Psoas muscle (tissue), 8 donors: ENCODE data around the gene RPL18A. TPM values are rescaled to one million over a fixed set of nuclear protein-coding genes. Genes with fewer than 3 reads are reported as not detected.

Source experiments
- ATAC-seq, 4 donors: fragments of 200-7000 bp; cut with Tn5 transposase; one replicate each; pipeline ENCODE4 v1.9.1; 2020; ENCODE audit warnings: moderate library complexity in 3 of 4, mild to moderate bottlenecking in 2 of 4
- DNase-seq, 2 donors: peaks; one replicate each; pipeline ENCODE4 v3.0.0-alpha.2; 2020
- H3K27ac ChIP-seq: fragments of 200-600 bp; one replicate; pipeline ENCODE4 v1.8.0; 2022
- H3K27me3 ChIP-seq, 3 donors: fragments of 200-600 bp in 1 of 3; one replicate each; pipeline versions ENCODE4 v1.6.1 to v1.8.0; 2013 to 2022; ENCODE audit warnings: low read length in 2 of 3, mild to moderate bottlenecking in 2 of 3, moderate library complexity in 1 of 3; ENCODE audit not compliant: insufficient read depth in 3 of 3
- H3K36me3 ChIP-seq, 2 donors: fragments of 200-600 bp in 1 of 2; one replicate each; pipeline versions ENCODE4 v1.6.1 to v1.8.0; 2013 to 2022; ENCODE audit warnings: low read depth in 1 of 2, mild to moderate bottlenecking in 1 of 2, moderate library complexity in 1 of 2; ENCODE audit not compliant: insufficient read depth in 1 of 2
- H3K4me1 ChIP-seq: fragments of 200-600 bp; one replicate; pipeline ENCODE4 v1.8.0; 2022
- H3K4me3 ChIP-seq: fragments of 200-600 bp; one replicate; pipeline ENCODE4 v1.8.0; 2022; ENCODE audit warnings: mild to moderate bottlenecking
- H3K9me3 ChIP-seq: fragments of 200-600 bp; one replicate; pipeline ENCODE4 v1.8.0; 2022
- CTCF ChIP-seq: fragments of 200-600 bp; IDR thresholded peaks from one replicate; pipeline ENCODE4 v1.8.0; 2022; ENCODE audit warnings: antibody characterized with exemption
- WGBS, 3 donors: extraction: QIAGEN DNeasy Blood & Tissue Kit; methylation state at CpG; one replicate each; pipeline versions ENCODE4 v1.1.6 to v1.1.7; 2013; 5-methylcytosine and 5-hydroxymethylcytosine counted together
- intact Hi-C, 2 donors: fragments of 100-400 bp; cut with DNase I; formaldehyde crosslinking; loops; one replicate each; pipeline versions ENCODE4 v1.11.0 to v1.14.2; 2022
- long read RNA-seq, 2 donors: library from polyadenylated mRNA; unstranded; transcript quantifications; one replicate each; pipeline ENCODE4 v2.0.0, GENCODE V29; 2021
- polyA plus RNA-seq, 3 donors: library from polyadenylated mRNA; stranded (reverse); fragments of 200-250 nt; gene quantifications; one replicate each; pipeline ENCODE4 v1.2.3, GENCODE V29; 2013
- total RNA-seq, 4 donors: library from RNA; stranded (reverse); fragmentation: NEBNext Ultra II Directional in 2 of 4; extraction: Animal tissue kit (Norgen Biotek cat#: 25700) in 2 of 4; gene quantifications; one replicate each; pipeline versions ENCODE4 v1.2.1 to v1.2.4, GENCODE V29; 2021 to 2023
- donor health status: healthy with polysubstance abuse.
- donor health status: DM: no; HTN: no; CAD: no; lungs with moderate emphysema.
- donor health status: Bipolar disorder and iron deficiency.
- donor health status: healthy.
- donor health status: DM: yes; HTN: yes; CAD: no.
- donor health status: DM: no; HTN: no; CAD: no.
- donor health status: DM: no; HTN: no; CAD: no.
- donor health status: DM: yes; HTN: yes; CAD: no.

Gene RPL18A
- total RNA-seq (1,000 to 10,000 TPM; 1,164 to 1,735 (median 1,510) TPM), polyA plus RNA-seq (1,000 to 10,000 TPM; 2,246 to 3,046 (median 2,399) TPM)
- long read RNA-seq, donor 1, transcript RPL18A-203 (4 exons, 1,084 nt) = minor isoform, 18 of 493 reads
- long read RNA-seq, donor 1, transcript RPL18A-201 (5 exons, 665 nt) = major isoform, 466 of 493 reads
- long read RNA-seq, donor 1, partial matches to known transcripts = 8 of 493 reads
- long read RNA-seq, donor 1, other reads (novel, unspliced or antisense) = 0 of 493 reads
- long read RNA-seq, donor 2, transcript RPL18A-201 (5 exons, 665 nt) = major isoform, 6 of 15 reads
- long read RNA-seq, donor 2, partial matches to known transcripts = 2 of 15 reads
- long read RNA-seq, donor 2, other reads (novel, unspliced or antisense) = 4 of 15 reads

GRCh38 chr19:17859533-17860330, at the start of gene RPL18A:
Gene RPL18A (plus strand): TSS chr19:17859910. CDS start chr19:17859957, 47 bp downstream.
- TF ChIP-seq CTCF = peak; percentile 71
- intact Hi-C loops = loop anchor here (1.0 to 10.0 kb wide), 4 partner anchors 73 to 205 kb away; partner anchors contain the start of gene CCDC124 (in 1 of the 2)

GRCh38 chr19:17811103-17811502, 48.6 kb upstream of the RPL18A start:
- WGBS, 3 donors = 91 to 98% (median 93%) methylated on average over 2 of the region's 2 CpGs
- Histone ChIP-seq H3K27ac (no peak overlapping the region), H3K9me3 (no peaks in the 10 kb centered on the region), H3K36me3 (no peaks in the 10 kb centered on the region), H3K27me3 (peaks cover 0 to 8% (median 6%) of the 10 kb centered on the region in 3 donors), H3K4me3 (no peak overlapping the region), H3K4me1 (no peaks in the 10 kb centered on the region)
- intact Hi-C loops = no loop called here
- ATAC-seq (no peak), DNase-seq (no peak)
- no peak for TF ChIP-seq CTCF

More at GRCh38 chr19:17859533-17860330, at the start of gene RPL18A:
- Histone ChIP-seq H3K4me1 (peaks cover 29% of the 10 kb centered on the region), H3K36me3 (peaks cover 14 to 41% of the 10 kb centered on the region in 2 donors), H3K27ac (peak within 1 kb of the TSS; percentile 99), H3K4me3 (peak within 1 kb of the TSS; percentile 98), H3K9me3 (no peaks in the 10 kb centered on the region), H3K27me3 (no peaks in the 10 kb centered on the region)
- WGBS, 3 donors = 0% methylated on average over 71 to 80 of the region's 80 CpGs
- DNase-seq (peak; percentile 98 to 99), ATAC-seq (peak; percentile 90 to 94 (median 92))

GRCh38 chr19:17811681-17812080, 48.0 kb upstream of the RPL18A start:
- Histone ChIP-seq H3K4me1 (no peaks in the 10 kb centered on the region), H3K9me3 (no peaks in the 10 kb centered on the region), H3K27me3 (peaks cover 0 to 11% (median 6%) of the 10 kb centered on the region in 3 donors), H3K36me3 (no peaks in the 10 kb centered on the region), H3K27ac (no peak overlapping the region), H3K4me3 (no peak overlapping the region)
- ATAC-seq = no peak
- DNase-seq = no peak
- intact Hi-C loops = no loop called here
- TF ChIP-seq CTCF = no peak
- 85 to 87% (median 87%) methylated on average over 20 of the region's 20 CpGs for WGBS, 3 donors

- WGBS, 3 donors = 58 to 66% (median 63%) methylated on average over 5 of the region's 5 CpGs
- Histone ChIP-seq H3K27ac (no peak overlapping the region), H3K4me3 (no peak overlapping the region), H3K9me3 (no peaks in the 10 kb centered on the region), H3K36me3 (no peaks in the 10 kb centered on the region), H3K4me1 (no peaks in the 10 kb centered on the region), H3K27me3 (peaks cover 0 to 11% (median 6%) of the 10 kb centered on the region in 3 donors)
- intact Hi-C loops = no loop called here
- TF ChIP-seq CTCF = no peak
- no peak for ATAC-seq
- DNase-seq = no peak
Measured at GRCh38 chr19:17812099-17812498, 47.6 kb upstream of the RPL18A start.
